Memory B cell (primary cell): Measurements from ENCODE around the gene PRDX1.
"Not testable (repeated sequence)": the region's sequence is repeated elsewhere in the genome, so short reads cannot be mapped to it uniquely, and the experiment has no call there.

ENCODE experiments used
- ATAC-seq: fragments of 150-1000 bp; cut with Tn5 transposase; 2 replicates; pipeline ENCODE4 v1.10.0; 2021; ENCODE audit warnings: low read depth, mild to moderate bottlenecking, moderate library complexity
- DNase-seq, 2 donors: peaks; one replicate each; pipeline ENCODE4 v3.0.0; 2022; ENCODE audit warnings: low spot score in 2 of 2
- H3K27ac Mint-ChIP-seq: one replicate; pipeline ENCODE4 v1.8.0; 2022; ENCODE audit warnings: mild to moderate bottlenecking, moderate library complexity, mixed read lengths
- H3K27me3 Mint-ChIP-seq: one replicate; pipeline ENCODE4 v1.8.0; 2022; ENCODE audit warnings: mixed read lengths
- H3K36me3 Mint-ChIP-seq: one replicate; pipeline ENCODE4 v1.8.0; 2022; ENCODE audit warnings: mild to moderate bottlenecking, mixed read lengths
- H3K4me1 Mint-ChIP-seq: one replicate; pipeline ENCODE4 v1.8.0; 2022; ENCODE audit warnings: mixed read lengths
- H3K4me3 Mint-ChIP-seq: one replicate; pipeline ENCODE4 v1.8.0; 2022; ENCODE audit warnings: mild to moderate bottlenecking, moderate library complexity, mixed read lengths
- H3K9me3 Mint-ChIP-seq: one replicate; pipeline ENCODE4 v1.8.0; 2022; ENCODE audit warnings: mixed read lengths

The PRDX1 gene

GRCh38 chr1:45479039-45479748 lies 42.5 kb downstream of the PRDX1 start:
- H3K27ac Mint-ChIP-seq: no peak overlapping the region
- no peak for ATAC-seq
- H3K9me3 Mint-ChIP-seq: no peaks in the 10 kb centered on the region
- H3K4me3 Mint-ChIP-seq: no peak overlapping the region
- H3K4me1 Mint-ChIP-seq: peaks cover 8% of the 10 kb centered on the region
- H3K27me3 Mint-ChIP-seq: no peaks in the 10 kb centered on the region
- H3K36me3 Mint-ChIP-seq: no peaks in the 10 kb centered on the region
- DNase-seq: no peak

DNA sequence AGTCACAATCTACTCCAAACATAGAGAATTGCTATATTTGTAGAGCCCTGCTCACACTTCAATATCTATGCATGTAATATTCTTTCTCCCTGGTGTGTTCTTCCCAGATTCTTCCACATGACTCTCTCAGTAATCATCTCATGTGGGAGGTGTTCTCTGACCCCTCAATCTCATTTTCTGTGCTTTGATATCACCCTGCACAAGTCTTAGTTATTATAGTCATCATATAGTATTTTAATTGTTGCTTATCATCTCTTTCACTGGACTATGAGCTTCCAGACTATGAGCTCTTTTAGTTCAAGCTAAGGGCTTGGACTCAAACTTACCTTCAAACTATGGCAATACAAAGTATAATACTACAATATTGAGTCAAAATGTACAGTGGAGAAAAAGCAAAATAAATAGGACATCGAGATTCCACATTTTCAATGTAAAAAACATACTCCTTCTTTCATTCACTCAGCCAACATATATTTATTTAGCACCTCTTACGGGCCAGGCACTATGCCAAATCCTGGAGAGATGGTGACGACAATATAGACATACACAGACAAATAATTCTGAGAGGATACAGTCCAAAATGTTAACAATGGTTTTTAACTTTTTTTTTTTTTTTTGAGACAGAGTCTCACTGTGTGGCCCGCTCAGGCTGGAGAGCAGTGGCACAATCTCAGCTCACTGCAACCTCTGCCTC lies 43.4 kb downstream of the PRDX1 start:
- H3K9me3 Mint-ChIP-seq: no peaks in the 10 kb centered on the region
- ATAC-seq (no peak), DNase-seq (no peak)
- peak overlapping the region; percentile 6 for H3K27ac Mint-ChIP-seq
- no peaks in the 10 kb centered on the region for H3K36me3 Mint-ChIP-seq
- H3K27me3 Mint-ChIP-seq: no peaks in the 10 kb centered on the region
- peaks cover 14% of the 10 kb centered on the region for H3K4me1 Mint-ChIP-seq
- H3K4me3 Mint-ChIP-seq: no peak overlapping the region

DNA sequence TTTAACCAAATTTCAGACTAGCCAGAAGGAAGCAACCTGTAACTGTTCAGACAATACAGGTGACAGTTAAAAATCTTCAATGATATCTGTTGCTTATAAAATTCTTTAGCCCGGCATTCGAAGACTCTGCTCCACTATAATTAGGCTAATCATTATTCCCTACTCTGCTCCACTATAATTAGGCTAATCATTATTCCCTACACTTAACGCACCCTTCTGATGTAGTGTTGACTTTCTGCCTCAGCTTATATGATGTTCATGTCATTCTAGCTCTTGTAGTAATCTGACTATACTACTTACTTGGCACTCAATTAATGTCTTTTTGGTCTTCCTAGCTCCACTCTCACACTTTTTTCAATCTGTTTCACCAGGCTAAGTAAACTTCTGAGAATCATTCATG lies 44.0 kb downstream of the PRDX1 start:
- H3K27ac Mint-ChIP-seq: peak overlapping the region; percentile 6
- H3K36me3 Mint-ChIP-seq: no peaks in the 10 kb centered on the region
- peaks cover 18% of the 10 kb centered on the region for H3K4me1 Mint-ChIP-seq
- ATAC-seq (no peak), DNase-seq (no peak)
- H3K27me3 Mint-ChIP-seq: no peaks in the 10 kb centered on the region
- H3K4me3 Mint-ChIP-seq: no peak overlapping the region
- no peaks in the 10 kb centered on the region for H3K9me3 Mint-ChIP-seq

DNA sequence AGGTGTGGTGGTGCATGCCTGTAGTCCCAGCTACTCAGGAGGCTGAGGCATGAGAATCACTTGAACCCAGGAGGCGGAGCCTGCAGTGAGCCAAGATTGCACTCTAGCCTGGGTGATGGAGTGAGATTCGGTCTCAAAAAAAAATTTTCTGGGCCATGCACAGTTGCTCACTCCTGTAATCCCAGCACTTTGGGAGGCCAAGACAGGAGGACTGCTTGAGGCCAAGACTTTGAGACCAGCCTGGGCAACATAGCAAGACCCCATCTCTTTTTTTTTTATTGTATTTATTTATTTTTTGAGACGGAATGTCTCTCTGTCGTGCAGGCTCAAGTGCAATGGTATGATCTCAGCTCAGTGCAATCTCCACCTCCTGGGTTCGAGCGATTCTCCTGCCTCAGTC lies 47.5 kb downstream of the PRDX1 start:
- ATAC-seq, H3K27me3 Mint-ChIP-seq, H3K27ac Mint-ChIP-seq, H3K4me3 Mint-ChIP-seq, H3K9me3 Mint-ChIP-seq, H3K36me3 Mint-ChIP-seq, DNase-seq: not testable (repeated sequence)
- H3K4me1 Mint-ChIP-seq: peaks cover 34% of the 10 kb centered on the region

DNA sequence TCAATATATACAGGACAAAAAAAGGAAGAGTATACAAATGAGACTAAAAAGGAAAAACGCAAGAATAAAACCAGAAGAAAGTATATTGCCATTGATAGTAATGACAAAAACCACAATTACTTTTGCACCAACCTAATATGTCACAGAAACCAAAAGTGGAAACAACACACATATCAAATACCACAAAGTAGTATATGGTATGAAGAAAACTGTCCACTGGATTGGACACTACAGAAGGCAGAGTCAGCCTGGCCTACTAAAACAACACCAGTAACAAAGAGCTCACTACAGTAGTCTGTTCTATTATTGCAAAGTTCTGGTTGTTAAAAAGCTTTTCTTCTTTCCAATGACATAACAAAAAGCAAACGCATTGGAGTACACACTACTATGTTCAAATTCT lies 48.4 kb downstream of the PRDX1 start:
- DNase-seq (no peak), ATAC-seq (peak; percentile 52)
- H3K4me3 Mint-ChIP-seq: no peak overlapping the region
- peak overlapping the region; percentile 41 for H3K27ac Mint-ChIP-seq
- H3K4me1 Mint-ChIP-seq: peaks cover 34% of the 10 kb centered on the region
- no peaks in the 10 kb centered on the region for H3K9me3 Mint-ChIP-seq
- no peaks in the 10 kb centered on the region for H3K27me3 Mint-ChIP-seq
- peaks cover 2% of the 10 kb centered on the region for H3K36me3 Mint-ChIP-seq

- H3K27ac Mint-ChIP-seq: no peak overlapping the region
- no peak for DNase-seq
- H3K9me3 Mint-ChIP-seq: no peaks in the 10 kb centered on the region
- H3K4me1 Mint-ChIP-seq: peaks cover 30% of the 10 kb centered on the region
- H3K36me3 Mint-ChIP-seq: peaks cover 5% of the 10 kb centered on the region
- no peak overlapping the region for H3K4me3 Mint-ChIP-seq
- no peak for ATAC-seq
- H3K27me3 Mint-ChIP-seq: no peaks in the 10 kb centered on the region
Observed at GRCh38 chr1:45470306-45470798, 51.3 kb downstream of the PRDX1 start.

DNA sequence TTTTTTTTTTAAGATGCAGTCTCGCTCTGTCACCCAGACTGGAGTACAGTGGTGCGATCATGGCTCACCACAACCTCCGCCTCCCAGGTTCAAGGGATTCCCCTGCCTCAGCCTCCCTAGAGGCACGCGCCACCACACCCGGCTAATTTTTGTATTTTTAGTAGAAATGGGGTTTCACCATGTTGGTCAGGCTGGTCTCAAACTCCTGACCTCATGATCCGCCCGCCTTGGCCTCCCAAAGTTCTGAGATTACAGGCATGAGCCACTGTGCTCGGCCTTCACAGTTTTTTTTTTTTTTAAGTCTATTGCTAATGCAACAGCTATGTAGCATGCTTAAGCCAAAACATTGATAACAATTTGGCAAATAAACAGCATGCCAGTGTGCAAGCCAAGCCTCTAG lies 54.3 kb downstream of the PRDX1 start:
- not testable (repeated sequence) for H3K27ac Mint-ChIP-seq, H3K9me3 Mint-ChIP-seq, H3K27me3 Mint-ChIP-seq
- DNase-seq (peak in 1 of 2 donors; percentile 28), ATAC-seq (peak; percentile 93)
- Mint-ChIP-seq H3K36me3 (peaks cover 19% of the 10 kb centered on the region), H3K4me3 (peak overlapping the region; percentile 32), H3K4me1 (peaks cover 22% of the 10 kb centered on the region)

- Mint-ChIP-seq H3K27ac (no peak overlapping the region), H3K4me1 (peaks cover 16% of the 10 kb centered on the region), H3K9me3 (no peaks in the 10 kb centered on the region), H3K27me3 (no peaks in the 10 kb centered on the region), H3K4me3 (peak overlapping the region; percentile 41), H3K36me3 (peaks cover 18% of the 10 kb centered on the region)
- DNase-seq: no peak
- ATAC-seq: no peak
Observed at GRCh38 chr1:45465277-45465676, 56.4 kb downstream of the PRDX1 start.
